ENCODE data around the gene B4GALNT4.
A peak's percentile ranks its signal among the peaks of the same experiment; 100 is the strongest.

Gene B4GALNT4

GRCh38 chr11:350723-351255 lies 18.5 kb upstream of the B4GALNT4 start:
- no peaks in the 10 kb centered on the region for H3K36me3 ChIP-seq (ENCODE audit: insufficient read depth, low read length)
- H3K27ac ChIP-seq (ENCODE audit: low read length) = peak overlapping the region; percentile 48
- H2AFZ ChIP-seq (ENCODE audit: low read depth, low read length) = no peak overlapping the region
- peak; percentile 35 for ATAC-seq (ENCODE audit: insufficient read depth, low read depth)
- no peak overlapping the region for H3K9ac ChIP-seq (ENCODE audit: low read depth, low read length)
- H3K4me3 ChIP-seq (ENCODE audit: low read depth in 1 of 2, low read length in 2 of 2) = no peak overlapping the region
- H3K27me3 ChIP-seq (ENCODE audit: insufficient read depth, low read length, poor library complexity) = no peaks in the 10 kb centered on the region
- TF ChIP-seq EZH2 (IDR thresholded peaks at IDR 0.05; ENCODE audit: borderline replicate concordance, low read depth, low read length, severe bottlenecking) = no peak
- no peak for TF ChIP-seq CTCF (IDR thresholded peaks at IDR 0.05; ENCODE audit: borderline replicate concordance, extremely low read depth, low read length, poor library complexity, severe bottlenecking)
- no peaks in the 10 kb centered on the region for H3K79me2 ChIP-seq (ENCODE audit: insufficient read depth, low read length)
- H3K4me1 ChIP-seq (ENCODE audit: insufficient read depth, low read length) = peaks cover 20% of the 10 kb centered on the region
- no peaks in the 10 kb centered on the region for H3K9me3 ChIP-seq (ENCODE audit: insufficient read depth, low read length, severe bottlenecking)
- peak; percentile 46 for DNase-seq
- no peak overlapping the region for H3K4me2 ChIP-seq (ENCODE audit: insufficient read depth, low read length)
- no peaks in the 10 kb centered on the region for H4K20me1 ChIP-seq (ENCODE audit: insufficient read depth, low read length)

GRCh38 chr11:351411-351810 lies 17.9 kb upstream of the B4GALNT4 start:
- H3K27ac ChIP-seq (ENCODE audit: low read length) = no peak overlapping the region
- H3K4me2 ChIP-seq (ENCODE audit: insufficient read depth, low read length) = no peak overlapping the region

GRCh38 chr11:352456-353031 lies 16.8 kb upstream of the B4GALNT4 start:
- Histone ChIP-seq H3K4me2 (ENCODE audit: insufficient read depth, low read length) (no peak overlapping the region), H3K9ac (ENCODE audit: low read depth, low read length) (no peak overlapping the region), H3K27ac (ENCODE audit: low read length) (peak overlapping the region; percentile 24; the same call in 1 of the 2 replicates), H3K4me3 (ENCODE audit: low read depth in 1 of 2, low read length in 2 of 2) (no peak overlapping the region), H3K27me3 (ENCODE audit: insufficient read depth, low read length, poor library complexity) (no peaks in the 10 kb centered on the region), H4K20me1 (ENCODE audit: insufficient read depth, low read length) (no peaks in the 10 kb centered on the region), H3K36me3 (ENCODE audit: insufficient read depth, low read length) (no peaks in the 10 kb centered on the region), H3K9me3 (ENCODE audit: insufficient read depth, low read length, severe bottlenecking) (no peaks in the 10 kb centered on the region), H3K4me1 (ENCODE audit: insufficient read depth, low read length) (peaks cover 24% of the 10 kb centered on the region), H3K79me2 (ENCODE audit: insufficient read depth, low read length) (no peaks in the 10 kb centered on the region), H2AFZ (ENCODE audit: low read depth, low read length) (no peak overlapping the region)
- no peak for DNase-seq
- ATAC-seq (ENCODE audit: insufficient read depth, low read depth) = no peak
- TF ChIP-seq EZH2 (IDR thresholded peaks at IDR 0.05; ENCODE audit: borderline replicate concordance, low read depth, low read length, severe bottlenecking) = no peak
- TF ChIP-seq CTCF (IDR thresholded peaks at IDR 0.05; ENCODE audit: borderline replicate concordance, extremely low read depth, low read length, poor library complexity, severe bottlenecking) = no peak

More at GRCh38 chr11:351411-351810, 17.9 kb upstream of the B4GALNT4 start:
- H3K4me1 ChIP-seq (ENCODE audit: insufficient read depth, low read length) = peaks cover 24% of the 10 kb centered on the region
- no peaks in the 10 kb centered on the region for H3K36me3 ChIP-seq (ENCODE audit: insufficient read depth, low read length)
- no peaks in the 10 kb centered on the region for H4K20me1 ChIP-seq (ENCODE audit: insufficient read depth, low read length)
- H3K27me3 ChIP-seq (ENCODE audit: insufficient read depth, low read length, poor library complexity) = no peaks in the 10 kb centered on the region
- H2AFZ ChIP-seq (ENCODE audit: low read depth, low read length) = no peak overlapping the region
- H3K4me3 ChIP-seq (ENCODE audit: low read depth in 1 of 2, low read length in 2 of 2) = no peak overlapping the region
- no peak overlapping the region for H3K9ac ChIP-seq (ENCODE audit: low read depth, low read length)
- H3K9me3 ChIP-seq (ENCODE audit: insufficient read depth, low read length, severe bottlenecking) = no peaks in the 10 kb centered on the region
- DNase-seq (no peak), ATAC-seq (ENCODE audit: insufficient read depth, low read depth) (no peak)
- no peaks in the 10 kb centered on the region for H3K79me2 ChIP-seq (ENCODE audit: insufficient read depth, low read length)
- TF ChIP-seq EZH2 (IDR thresholded peaks at IDR 0.05; ENCODE audit: borderline replicate concordance, low read depth, low read length, severe bottlenecking) (no peak), CTCF (IDR thresholded peaks at IDR 0.05; ENCODE audit: borderline replicate concordance, extremely low read depth, low read length, poor library complexity, severe bottlenecking) (no peak)

Measured in DND-41 (cell line).